B cell (primary cell): ENCODE data around the gene VAMP7. TPM values are rescaled to one million over a fixed set of nuclear protein-coding genes. Genes with fewer than 3 reads are reported as not detected.
"Not testable (repeated sequence)": the region's sequence is repeated elsewhere in the genome, so short reads cannot be mapped to it uniquely, and the experiment has no call there.

Experiments used
- ATAC-seq: fragments of 200-7000 bp; cut with Tn5 transposase; one replicate; pipeline ENCODE4 v1.10.0; 2021; ENCODE audit warnings: low read depth, mild to moderate bottlenecking, moderate number of reproducible peaks, moderate library complexity
- CTCF ChIA-PET: fragments of 350-600 bp; sonication (Branson Sonifier 250); formaldehyde crosslinking; loops from one replicate; lab custom pipeline; 2021; ENCODE audit warnings: antibody characterized with exemption, inconsistent platforms; lab: Charles Lee
- POLR2A ChIA-PET: fragments of 350-600 bp; sonication (Branson Sonifier 250); formaldehyde crosslinking; loops from one replicate; lab custom pipeline; 2021; ENCODE audit warnings: antibody characterized with exemption; lab: Charles Lee
- DNase-seq: peaks from one replicate; pipeline ENCODE4 v3.0.0; 2013
- H2AFZ ChIP-seq: 2 replicates; pipeline ENCODE4 v1.6.1; 2012; ENCODE audit warnings: mild to moderate bottlenecking, low read depth, low read length; ENCODE audit not compliant: insufficient read depth, poor library complexity, severe bottlenecking
- H3K27ac ChIP-seq, 2 donors: 1 replicate in 1 of 2; 2 replicates in 1 of 2; pipeline ENCODE4 v1.5.1; 2012 to 2013; ENCODE audit warnings: low read length in 2 of 2, mild to moderate bottlenecking in 2 of 2, moderate library complexity in 1 of 2
- H3K27me3 ChIP-seq, 4 experiments: fragments of 200-600 bp in 1 of 4; sonication (generic) in 1 of 4; replicated peaks in 1 of 4; 1 replicate in 2 of 4; 2 replicates in 2 of 4; pipeline versions ENCODE4 v1.6.1 to v1.7.0; 2013 to 2016; ENCODE audit warnings: low read length in 3 of 4, mild to moderate bottlenecking in 2 of 4, mixed read lengths in 1 of 4, moderate library complexity in 1 of 4; ENCODE audit not compliant: insufficient read depth in 4 of 4, control insufficient read depth in 3 of 4; ENCODE audit errors: control extremely low read depth in 1 of 4
- H3K36me3 ChIP-seq, 2 experiments: replicated peaks in 1 of 2; 1 replicate in 1 of 2; 2 replicates in 1 of 2; pipeline versions ENCODE4 v1.6.1 to v1.7.1; 2013; ENCODE audit warnings: low read length in 1 of 2; ENCODE audit not compliant: insufficient read depth in 2 of 2, control insufficient read depth in 1 of 2; ENCODE audit errors: control extremely low read depth in 1 of 2, extremely low read depth in 1 of 2
- H3K4me1 ChIP-seq, 2 donors: fragments of 200-600 bp in 1 of 2; sonication (generic) in 1 of 2; 1 replicate in 1 of 2; 2 replicates in 1 of 2; pipeline versions ENCODE4 v1.5.1 to v1.6.1; 2013 to 2017; ENCODE audit warnings: low read length in 2 of 2; ENCODE audit not compliant: control insufficient read depth in 2 of 2, insufficient read depth in 2 of 2
- H3K4me2 ChIP-seq: replicated peaks from 2 replicates; pipeline ENCODE3; 2012; ENCODE audit warnings: mild to moderate bottlenecking, low read depth, low read length; ENCODE audit not compliant: poor library complexity, severe bottlenecking
- H3K4me3 ChIP-seq, 5 experiments: fragments of 200-600 bp in 1 of 5; sonication (generic) in 1 of 5; 1 replicate in 3 of 5; 2 replicates in 2 of 5; pipeline versions ENCODE4 v1.5.1 to v1.7.0; 2011 to 2016; ENCODE audit warnings: low read length in 4 of 5, mild to moderate bottlenecking in 4 of 5, low read depth in 2 of 5, control low read depth in 1 of 5, moderate library complexity in 1 of 5; ENCODE audit not compliant: insufficient read depth in 1 of 5; ENCODE audit errors: control extremely low read depth in 1 of 5, extremely low read depth in 1 of 5
- H3K79me2 ChIP-seq: fragments of 200-600 bp; sonication (generic); one replicate; pipeline ENCODE4 v1.6.0; 2016; ENCODE audit warnings: low read length; ENCODE audit not compliant: control insufficient read depth, insufficient read depth
- H3K9ac ChIP-seq: fragments of 200-600 bp; sonication (generic); 2 replicates; pipeline ENCODE4 v1.6.1; 2017; ENCODE audit warnings: mild to moderate bottlenecking, low read length, moderate library complexity
- H3K9me3 ChIP-seq, 3 donors: one replicate each; pipeline versions ENCODE4 v1.6.1 to v1.7.1; 2013; ENCODE audit warnings: low read length in 2 of 3; ENCODE audit not compliant: control insufficient read depth in 2 of 3, insufficient read depth in 1 of 3; ENCODE audit errors: control extremely low read depth in 1 of 3
- H4K20me1 ChIP-seq: 2 replicates; pipeline ENCODE4 v1.6.0; 2012; ENCODE audit warnings: mild to moderate bottlenecking, low read length; ENCODE audit not compliant: insufficient read depth, control insufficient read depth, poor library complexity, severe bottlenecking
- H3K27ac Mint-ChIP-seq: one replicate; pipeline ENCODE4 v1.8.0; 2021; ENCODE audit warnings: mixed read lengths
- H3K27me3 Mint-ChIP-seq: one replicate; pipeline ENCODE4 v1.8.0; 2021; ENCODE audit warnings: mixed read lengths
- H3K4me1 Mint-ChIP-seq: one replicate; pipeline ENCODE4 v1.8.0; 2021; ENCODE audit warnings: mixed read lengths
- H3K4me3 Mint-ChIP-seq: one replicate; pipeline ENCODE4 v1.8.0; 2021; ENCODE audit warnings: mixed read lengths
- H3K9me3 Mint-ChIP-seq: one replicate; pipeline ENCODE4 v1.8.0; 2022; ENCODE audit warnings: mixed read lengths; ENCODE audit not compliant: insufficient read depth
- CTCF ChIP-seq: fragments of 200-600 bp; IDR thresholded peaks from one replicate; pipeline ENCODE4 v1.8.0; 2022; ENCODE audit warnings: antibody characterized with exemption, mild to moderate bottlenecking
- EZH2 ChIP-seq: IDR thresholded peaks from 2 replicates; pipeline ENCODE4 v1.6.1; 2012; ENCODE audit warnings: borderline replicate concordance, low read depth, mild to moderate bottlenecking, moderate library complexity, low read length; ENCODE audit not compliant: insufficient read depth, poor library complexity, severe bottlenecking
- WGBS: methylation state at CpG from one replicate; pipeline ENCODE4 v1.1.5; 2013; ENCODE audit warnings: missing lambda C conversion rate; ENCODE audit not compliant: insufficient coverage; 5-methylcytosine and 5-hydroxymethylcytosine counted together
- intact Hi-C: fragments of 100-400 bp; cut with micrococcal nuclease; formaldehyde crosslinking; loops from one replicate; pipeline ENCODE4 v1.10.0; 2022
- polyA plus RNA-seq: library from polyadenylated mRNA; depleted of rRNA; stranded (reverse); fragments of >200 nt; gene quantifications from 2 replicates; pipeline ENCODE4 v1.2.3, GENCODE V29; 2012
- total RNA-seq, 2 donors: library from RNA; stranded (reverse); fragments of 120-200 nt in 1 of 2; gene quantifications; 1 replicate in 1 of 2; 2 replicates in 1 of 2; pipeline versions ENCODE4 v1.2.3 to v1.2.4, GENCODE V29; 2013 to 2022

The VAMP7 gene
- total and polyA plus RNA-seq, 2 donors (not counting 1 experiment from before 2014, with no cell fraction given) = 8.8 to 19.7 TPM

DNA sequence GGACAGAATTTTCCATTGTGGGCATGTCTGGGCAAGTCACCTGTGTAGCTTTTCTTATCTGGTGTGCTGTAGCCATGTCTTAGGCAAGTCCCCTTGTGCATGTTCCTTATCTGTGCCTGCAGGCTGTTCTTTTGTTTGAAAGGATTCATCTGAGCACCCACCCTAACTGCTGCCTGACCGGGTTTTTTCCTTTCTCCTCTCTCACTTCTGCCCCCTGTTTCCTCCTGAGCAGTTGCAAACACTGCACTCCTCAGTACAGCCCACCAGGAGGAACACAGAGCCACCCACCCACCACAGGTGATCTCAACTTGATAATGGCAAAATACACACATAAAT is 87.1 kb downstream of the VAMP7 start:
- WGBS = 21% methylated on average over 1 of the region's 1 CpG
- H3K9ac ChIP-seq = no peak overlapping the region
- TF ChIP-seq EZH2 = no peak
- TF ChIP-seq CTCF = no peak
- no peak overlapping the region for H3K4me2 ChIP-seq
- H3K4me1 ChIP-seq = no peaks in the 10 kb centered on the region
- no peak for DNase-seq
- H3K36me3 ChIP-seq = no peaks in the 10 kb centered on the region
- no peak overlapping the region for H2AFZ ChIP-seq
- ChIA-PET CTCF (no interaction called here), POLR2A (no interaction called here)
- H3K27ac ChIP-seq = no peak overlapping the region
- H4K20me1 ChIP-seq = no peaks in the 10 kb centered on the region
- H3K4me3 ChIP-seq = no peak overlapping the region
- H3K4me1 Mint-ChIP-seq = no peaks in the 10 kb centered on the region
- peaks cover 4% of the 10 kb centered on the region for H3K27me3 Mint-ChIP-seq
- intact Hi-C loops = no loop called here
- ATAC-seq = no peak
- H3K27ac Mint-ChIP-seq = no peak overlapping the region
- peaks cover 0 to 9% (median 3%) of the 10 kb centered on the region in 3 donors for H3K9me3 ChIP-seq
- no peak overlapping the region for H3K4me3 Mint-ChIP-seq
- H3K27me3 ChIP-seq = no peaks in the 10 kb centered on the region
- H3K79me2 ChIP-seq = no peaks in the 10 kb centered on the region
- peaks cover 9% of the 10 kb centered on the region for H3K9me3 Mint-ChIP-seq

GRCh38 chrX:155968791-155969190 is 87.6 kb downstream of the VAMP7 start:
- TF ChIP-seq CTCF (no peak), EZH2 (no peak)
- peaks cover 4% of the 10 kb centered on the region for H3K27me3 Mint-ChIP-seq

DNA sequence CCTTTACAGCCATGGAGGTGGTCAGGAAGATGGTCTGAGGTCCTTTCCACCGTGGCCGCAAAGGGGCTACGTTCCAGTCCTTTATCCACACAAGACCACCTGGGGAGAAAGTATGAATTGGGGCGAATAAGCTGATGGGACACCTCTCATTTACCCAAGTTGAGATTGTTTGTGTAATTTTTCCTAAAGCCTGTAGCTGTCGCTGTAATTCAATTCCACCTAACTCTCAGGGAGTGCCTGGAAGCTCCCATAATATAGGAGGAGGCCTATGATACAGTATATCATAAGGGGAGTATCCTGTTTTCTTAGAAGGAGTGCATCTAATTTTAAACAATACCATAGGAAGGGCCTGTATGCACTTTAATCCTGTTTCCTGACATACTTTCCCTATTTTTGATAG is 90.5 kb downstream of the VAMP7 start:
- ATAC-seq, DNase-seq, H4K20me1 ChIP-seq, H3K79me2 ChIP-seq, H3K4me1 ChIP-seq, POLR2A ChIA-PET, H3K27me3 Mint-ChIP-seq, H3K9me3 ChIP-seq, CTCF ChIA-PET, H3K4me3 ChIP-seq, H3K4me1 Mint-ChIP-seq, H2AFZ ChIP-seq, H3K27ac ChIP-seq, H3K4me3 Mint-ChIP-seq, intact Hi-C loops, H3K9me3 Mint-ChIP-seq, H3K4me2 ChIP-seq, H3K36me3 ChIP-seq, H3K9ac ChIP-seq, H3K27me3 ChIP-seq, H3K27ac Mint-ChIP-seq: not testable (repeated sequence)
- WGBS = no CpG with 5 or more reads among the region's 5 CpGs

More at GRCh38 chrX:155968791-155969190, 87.6 kb downstream of the VAMP7 start:
- 30% methylated on average over 2 of the region's 5 CpGs for WGBS
- H3K9me3 ChIP-seq = peaks cover 0 to 9% (median 0%) of the 10 kb centered on the region in 3 donors
- no peak overlapping the region for H2AFZ ChIP-seq
- H3K9me3 Mint-ChIP-seq = peaks cover 7% of the 10 kb centered on the region
- no peak overlapping the region for H3K4me2 ChIP-seq
- H3K79me2 ChIP-seq = no peaks in the 10 kb centered on the region
- H4K20me1 ChIP-seq = no peaks in the 10 kb centered on the region
- H3K27me3 ChIP-seq = no peaks in the 10 kb centered on the region
- DNase-seq = no peak
- no peak overlapping the region for H3K27ac ChIP-seq
- no peaks in the 10 kb centered on the region for H3K36me3 ChIP-seq
- H3K4me1 Mint-ChIP-seq = no peaks in the 10 kb centered on the region
- intact Hi-C loops = no loop called here
- H3K4me3 ChIP-seq = no peak overlapping the region
- ChIA-PET CTCF (no interaction called here), POLR2A (no interaction called here)
- H3K4me3 Mint-ChIP-seq = no peak overlapping the region
- no peak overlapping the region for H3K9ac ChIP-seq
- no peak for ATAC-seq
- H3K4me1 ChIP-seq = no peaks in the 10 kb centered on the region
- no peak overlapping the region for H3K27ac Mint-ChIP-seq
